SK-N-MC (cell line): Measurements from ENCODE around the gene F10.

Source experiments
- EZH2 ChIP-seq: fragments of 200-600 bp; sonication (generic); IDR thresholded peaks from one replicate; pipeline ENCODE4 v1.6.1; 2017; ENCODE audit warnings: antibody characterized with exemption
- FOXP2 ChIP-seq: optimal IDR thresholded peaks from 2 replicates; pipeline ENCODE3; 2011; ENCODE audit warnings: mild to moderate bottlenecking, moderate library complexity; ENCODE audit not compliant: insufficient read depth; ENCODE audit errors: extremely low read length, control extremely low read depth
- POLR2AphosphoS5 ChIP-seq: IDR thresholded peaks from 2 replicates; pipeline ENCODE4 v1.6.1; 2012; ENCODE audit warnings: mild to moderate bottlenecking, low read depth, low read length, borderline replicate concordance

- TF ChIP-seq EZH2: no peak
- no peak for TF ChIP-seq POLR2AphosphoS5
- TF ChIP-seq FOXP2: no peak
These were observed 2.8 kb upstream of the F10 start for GRCh38 chr13:113119822-113120189.
